Activated T-helper 2 cell treated with anti-CD3 and anti-CD28 coated beads, Interferon-gamma antibody, Interleukin-2, Interleukin-4, amounts not matched to agents 10 μg/mL and 5 μg/mL and 100 μg/mL, durations not matched to agents 14 hours and 24 hours and 36 hours (primary cell): ENCODE results near the gene STAMBP. TPM values are rescaled to one million over a fixed set of nuclear protein-coding genes. Genes with fewer than 3 reads are reported as not detected.

Experiments used
- DNase-seq: peaks from one replicate; pipeline ENCODE4 v3.0.0; 2021; ENCODE audit warnings: low spot score
- H3K27ac Mint-ChIP-seq: one replicate; pipeline ENCODE4 v1.8.0; 2021; ENCODE audit warnings: mixed read lengths
- H3K27me3 Mint-ChIP-seq: one replicate; pipeline ENCODE4 v1.8.0; 2021; ENCODE audit warnings: low read depth, mixed read lengths
- H3K36me3 Mint-ChIP-seq: one replicate; pipeline ENCODE4 v1.8.0; 2021; ENCODE audit warnings: low read depth, mixed read lengths
- H3K4me1 Mint-ChIP-seq: one replicate; pipeline ENCODE4 v1.8.0; 2021; ENCODE audit warnings: low read depth, mixed read lengths
- H3K4me3 Mint-ChIP-seq: one replicate; pipeline ENCODE4 v1.8.0; 2021; ENCODE audit warnings: low read depth, mild to moderate bottlenecking, moderate library complexity, mixed read lengths
- H3K9me3 Mint-ChIP-seq: one replicate; pipeline ENCODE4 v1.8.0; 2021; ENCODE audit warnings: mixed read lengths
- intact Hi-C: fragments of 100-400 bp; cut with micrococcal nuclease; formaldehyde crosslinking; loops from one replicate; pipeline ENCODE4 v1.15.1; 2023
- total RNA-seq: library from RNA; stranded (reverse); gene quantifications from 2 replicates; pipeline ENCODE4 v1.2.3, GENCODE V29; 2022

STAMBP gene
- total RNA-seq, 1 donor from 2014 or later = 54.3 TPM

GRCh38 chr2:73907840-73908452 is 79.2 kb downstream of the STAMBP start:
- H3K4me3 Mint-ChIP-seq = no peak overlapping the region
- peak; percentile 39 for DNase-seq
- H3K27me3 Mint-ChIP-seq = no peaks in the 10 kb centered on the region
- no peaks in the 10 kb centered on the region for H3K9me3 Mint-ChIP-seq
- intact Hi-C loops = loop anchor here (1.0 kb wide), 1 partner anchor 79 kb away; no protein-coding TSS in a partner anchor
- H3K36me3 Mint-ChIP-seq = no peaks in the 10 kb centered on the region
- peaks cover 10% of the 10 kb centered on the region for H3K4me1 Mint-ChIP-seq
- peak overlapping the region; percentile 72 for H3K27ac Mint-ChIP-seq

GRCh38 chr2:73908689-73909652 is 80.2 kb downstream of the STAMBP start:
- H3K27ac Mint-ChIP-seq = no peak overlapping the region
- H3K9me3 Mint-ChIP-seq = no peaks in the 10 kb centered on the region
- peaks cover 10% of the 10 kb centered on the region for H3K4me1 Mint-ChIP-seq
- no peak for DNase-seq
- intact Hi-C loops = loop anchor here (1.0 kb wide), 1 partner anchor 78 kb away; no protein-coding TSS in a partner anchor
- H3K36me3 Mint-ChIP-seq = no peaks in the 10 kb centered on the region
- no peak overlapping the region for H3K4me3 Mint-ChIP-seq
- H3K27me3 Mint-ChIP-seq = no peaks in the 10 kb centered on the region

- H3K4me3 Mint-ChIP-seq = no peak overlapping the region
- no peaks in the 10 kb centered on the region for H3K36me3 Mint-ChIP-seq
- peaks cover 15% of the 10 kb centered on the region for H3K4me1 Mint-ChIP-seq
- H3K27me3 Mint-ChIP-seq = no peaks in the 10 kb centered on the region
- DNase-seq = no peak
- H3K9me3 Mint-ChIP-seq = no peaks in the 10 kb centered on the region
- intact Hi-C loops = no loop called here
- no peak overlapping the region for H3K27ac Mint-ChIP-seq
Observed at GRCh38 chr2:73910873-73911547, 82.2 kb downstream of the STAMBP start.

GRCh38 chr2:73911548-73912208 is 82.9 kb downstream of the STAMBP start:
- intact Hi-C loops = no loop called here
- Mint-ChIP-seq H3K4me1 (peaks cover 15% of the 10 kb centered on the region), H3K4me3 (no peak overlapping the region), H3K9me3 (no peaks in the 10 kb centered on the region), H3K27me3 (no peaks in the 10 kb centered on the region), H3K27ac (no peak overlapping the region), H3K36me3 (no peaks in the 10 kb centered on the region)
- DNase-seq = no peak

DNA sequence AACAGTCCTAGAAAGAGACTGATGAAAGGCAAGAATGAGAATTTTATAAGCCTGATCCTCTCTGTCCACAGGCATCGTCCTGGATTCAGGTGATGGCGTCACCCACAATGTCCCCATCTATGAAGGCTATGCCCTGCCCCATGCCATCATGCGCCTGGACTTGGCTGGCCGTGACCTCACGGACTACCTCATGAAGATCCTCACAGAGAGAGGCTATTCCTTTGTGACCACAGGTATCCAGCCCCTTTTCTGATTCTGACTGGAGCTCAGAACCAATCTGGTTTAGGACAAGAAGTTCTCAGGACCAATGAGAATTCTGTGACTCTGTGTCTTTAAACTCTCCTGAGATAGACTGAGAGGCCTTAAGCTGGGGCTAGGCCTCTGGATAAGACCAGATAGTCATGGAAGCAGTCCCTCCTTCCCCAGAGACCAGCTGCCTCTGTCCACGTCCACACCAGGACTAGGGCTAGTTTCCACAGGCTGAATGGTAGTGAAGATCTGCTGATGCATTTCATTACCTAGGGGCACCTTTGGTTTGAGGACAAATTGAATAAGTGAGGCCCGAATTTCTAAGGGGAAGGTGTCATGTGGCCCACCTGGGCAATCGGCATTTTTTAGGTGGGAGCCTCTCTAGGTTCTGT is 84.8 kb downstream of the STAMBP start:
- intact Hi-C loops = no loop called here
- H3K9me3 Mint-ChIP-seq = no peaks in the 10 kb centered on the region
- no peaks in the 10 kb centered on the region for H3K36me3 Mint-ChIP-seq
- no peak for DNase-seq
- peaks cover 6% of the 10 kb centered on the region for H3K4me1 Mint-ChIP-seq
- no peaks in the 10 kb centered on the region for H3K27me3 Mint-ChIP-seq
- no peak overlapping the region for H3K4me3 Mint-ChIP-seq
- no peak overlapping the region for H3K27ac Mint-ChIP-seq

DNA sequence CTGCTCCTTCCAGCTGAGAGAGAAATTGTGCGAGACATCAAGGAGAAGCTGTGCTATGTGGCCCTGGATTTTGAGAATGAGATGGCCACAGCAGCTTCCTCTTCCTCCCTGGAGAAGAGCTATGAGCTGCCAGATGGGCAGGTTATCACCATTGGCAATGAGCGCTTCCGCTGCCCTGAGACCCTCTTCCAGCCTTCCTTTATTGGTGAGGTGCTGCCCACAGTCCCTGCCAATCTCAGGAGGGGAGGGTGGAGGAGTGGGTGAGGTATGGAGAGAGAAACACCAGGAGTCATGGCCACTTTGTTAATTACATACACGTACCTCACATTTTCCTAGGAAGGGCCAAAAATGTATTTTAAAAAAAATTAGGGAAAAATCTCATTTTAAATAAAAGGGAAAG is 85.9 kb downstream of the STAMBP start:
- H3K9me3 Mint-ChIP-seq = no peaks in the 10 kb centered on the region
- H3K27ac Mint-ChIP-seq = no peak overlapping the region

GRCh38 chr2:73915437-73915993 is 86.8 kb downstream of the STAMBP start:
- no peak overlapping the region for H3K4me3 Mint-ChIP-seq
- no peaks in the 10 kb centered on the region for H3K9me3 Mint-ChIP-seq
- DNase-seq = no peak
- no peaks in the 10 kb centered on the region for H3K36me3 Mint-ChIP-seq
- intact Hi-C loops = no loop called here
- no peak overlapping the region for H3K27ac Mint-ChIP-seq
- H3K27me3 Mint-ChIP-seq = no peaks in the 10 kb centered on the region
- H3K4me1 Mint-ChIP-seq = peaks cover 5% of the 10 kb centered on the region

More for the DNA sequence above, 85.9 kb downstream of the STAMBP start:
- Mint-ChIP-seq H3K27me3 (no peaks in the 10 kb centered on the region), H3K4me1 (peaks cover 5% of the 10 kb centered on the region), H3K4me3 (no peak overlapping the region), H3K36me3 (no peaks in the 10 kb centered on the region)
- DNase-seq = no peak
- intact Hi-C loops = no loop called here

- Mint-ChIP-seq H3K27me3 (no peaks in the 10 kb centered on the region), H3K36me3 (no peaks in the 10 kb centered on the region), H3K4me1 (peaks cover 5% of the 10 kb centered on the region), H3K9me3 (no peaks in the 10 kb centered on the region), H3K4me3 (no peak overlapping the region), H3K27ac (no peak overlapping the region)
- intact Hi-C loops = no loop called here
- no peak for DNase-seq
Observed at GRCh38 chr2:73916666-73917065, 87.9 kb downstream of the STAMBP start.

DNA sequence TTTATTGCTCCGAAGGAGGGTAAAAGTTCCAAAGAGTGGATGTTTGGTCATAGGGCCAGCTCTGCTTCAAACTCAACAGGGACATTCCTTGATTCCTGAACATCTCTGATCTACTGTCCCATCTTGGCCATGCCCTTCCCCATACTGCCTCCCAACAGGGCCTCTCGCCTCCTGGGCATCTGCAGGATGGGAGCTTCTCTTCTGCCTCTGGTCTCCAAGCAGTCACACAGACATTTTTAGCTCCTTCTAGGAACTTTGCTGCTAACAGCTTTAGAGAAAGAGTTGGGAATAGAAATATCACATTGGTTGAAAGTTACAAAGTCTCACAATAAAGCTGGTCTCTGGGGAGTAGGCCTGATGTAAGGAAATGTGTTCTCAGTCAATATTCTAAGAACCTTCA is 88.5 kb downstream of the STAMBP start:
- H3K4me1 Mint-ChIP-seq = peaks cover 5% of the 10 kb centered on the region
- H3K36me3 Mint-ChIP-seq = no peaks in the 10 kb centered on the region
- no peak overlapping the region for H3K4me3 Mint-ChIP-seq
- no peaks in the 10 kb centered on the region for H3K27me3 Mint-ChIP-seq
- no peaks in the 10 kb centered on the region for H3K9me3 Mint-ChIP-seq
- H3K27ac Mint-ChIP-seq = no peak overlapping the region
- DNase-seq = no peak
- intact Hi-C loops = no loop called here

- Mint-ChIP-seq H3K4me3 (no peak overlapping the region), H3K36me3 (no peaks in the 10 kb centered on the region), H3K27me3 (no peaks in the 10 kb centered on the region), H3K9me3 (no peaks in the 10 kb centered on the region), H3K27ac (no peak overlapping the region), H3K4me1 (peaks cover 8% of the 10 kb centered on the region)
- intact Hi-C loops = no loop called here
- DNase-seq = no peak
Observed at GRCh38 chr2:73917696-73918207, 89.0 kb downstream of the STAMBP start.

DNA sequence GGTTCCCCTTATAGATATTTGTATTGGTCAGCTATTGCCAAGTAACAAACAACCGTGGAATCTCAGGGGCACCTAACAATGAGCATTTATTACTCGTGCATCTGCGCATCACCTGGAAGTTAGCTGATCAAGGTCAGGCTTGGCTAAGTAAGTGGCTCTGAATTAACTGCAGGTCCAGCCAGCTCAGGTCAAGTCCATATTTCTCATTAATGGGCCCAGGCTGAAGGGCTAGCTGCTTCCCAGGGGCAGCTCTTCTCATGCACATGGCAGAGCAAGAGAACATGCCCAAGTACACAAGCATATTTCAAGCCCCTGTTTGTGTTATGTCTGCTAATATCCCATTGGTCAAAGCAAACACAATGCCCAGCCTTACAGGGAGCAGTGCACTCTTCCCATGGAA is 90.1 kb downstream of the STAMBP start:
- H3K9me3 Mint-ChIP-seq = no peaks in the 10 kb centered on the region
- H3K4me1 Mint-ChIP-seq = peaks cover 14% of the 10 kb centered on the region
- no peak for DNase-seq
- no peaks in the 10 kb centered on the region for H3K36me3 Mint-ChIP-seq
- H3K27me3 Mint-ChIP-seq = no peaks in the 10 kb centered on the region
- no peak overlapping the region for H3K27ac Mint-ChIP-seq
- no peak overlapping the region for H3K4me3 Mint-ChIP-seq
- intact Hi-C loops = no loop called here
